Liver (tissue), 3 donors: ENCODE measurements around the gene ARL6IP4.

Experiments
- EGR1 ChIP-seq, 2 donors: IDR thresholded peaks; 2 replicates each; pipeline ENCODE4 v1.6.1; 2016 to 2018; ENCODE audit warnings: antibody characterized with exemption in 2 of 2, low read depth in 2 of 2
- FOXA1 ChIP-seq: IDR thresholded peaks from 2 replicates; pipeline ENCODE4 v1.6.1; 2016; ENCODE audit warnings: antibody characterized with exemption
- GABPA ChIP-seq, 2 donors: IDR thresholded peaks in 1 of 2; conservative IDR thresholded peaks in 1 of 2; 2 replicates each; pipeline ENCODE4 v1.6.1; 2016; ENCODE audit warnings: antibody characterized with exemption in 2 of 2, mild to moderate bottlenecking in 1 of 2, moderate library complexity in 1 of 2
- HNF4G ChIP-seq: IDR thresholded peaks from 2 replicates; pipeline ENCODE4 v1.6.1; 2016; ENCODE audit warnings: antibody characterized with exemption
- JUND ChIP-seq, 2 donors: IDR thresholded peaks; 2 replicates each; pipeline ENCODE4 v1.6.1; 2016; ENCODE audit warnings: antibody characterized with exemption in 2 of 2
- RAD21 ChIP-seq, 2 donors: IDR thresholded peaks; 2 replicates each; pipeline ENCODE4 v1.6.1; 2016; ENCODE audit warnings: antibody characterized with exemption in 2 of 2, mild to moderate bottlenecking in 2 of 2
- RXRA ChIP-seq, 2 donors: IDR thresholded peaks; 2 replicates each; pipeline ENCODE4 v1.6.1; 2017 to 2018; ENCODE audit warnings: antibody characterized with exemption in 2 of 2, mild to moderate bottlenecking in 1 of 2
- SP1 ChIP-seq: IDR thresholded peaks from 2 replicates; pipeline ENCODE4 v1.6.1; 2018; ENCODE audit warnings: antibody characterized with exemption, mild to moderate bottlenecking
- TAF1 ChIP-seq: conservative IDR thresholded peaks from 2 replicates; pipeline ENCODE4 v1.6.1; 2016; ENCODE audit warnings: antibody characterized with exemption, mild to moderate bottlenecking
- YY1 ChIP-seq: IDR thresholded peaks from 2 replicates; pipeline ENCODE4 v1.6.1; 2016; ENCODE audit warnings: antibody characterized with exemption, mild to moderate bottlenecking
- TF ChIP-seq, protein P1 (sequence below): fragments of 150-350 bp; IDR thresholded peaks from 2 replicates; pipeline ENCODE4 v1.5.1; 2017; ENCODE audit warnings: improper control_type of control experiment, low read depth, low read length; ENCODE audit not compliant: missing input control
- TF ChIP-seq, protein P2 (sequence below): IDR thresholded peaks from 2 replicates; pipeline ENCODE4 v1.6.1; 2016; ENCODE audit warnings: antibody characterized with exemption
- TF ChIP-seq, protein P3 (sequence below): IDR thresholded peaks from 2 replicates; pipeline ENCODE4 v1.6.1; 2016; ENCODE audit warnings: antibody characterized with exemption, mild to moderate bottlenecking
- TF ChIP-seq, protein P4 (sequence below): IDR thresholded peaks from 2 replicates; pipeline ENCODE4 v1.6.1; 2016; ENCODE audit warnings: antibody characterized with exemption
- donor health status: healthy.
- donor health status: healthy.

DNA sequence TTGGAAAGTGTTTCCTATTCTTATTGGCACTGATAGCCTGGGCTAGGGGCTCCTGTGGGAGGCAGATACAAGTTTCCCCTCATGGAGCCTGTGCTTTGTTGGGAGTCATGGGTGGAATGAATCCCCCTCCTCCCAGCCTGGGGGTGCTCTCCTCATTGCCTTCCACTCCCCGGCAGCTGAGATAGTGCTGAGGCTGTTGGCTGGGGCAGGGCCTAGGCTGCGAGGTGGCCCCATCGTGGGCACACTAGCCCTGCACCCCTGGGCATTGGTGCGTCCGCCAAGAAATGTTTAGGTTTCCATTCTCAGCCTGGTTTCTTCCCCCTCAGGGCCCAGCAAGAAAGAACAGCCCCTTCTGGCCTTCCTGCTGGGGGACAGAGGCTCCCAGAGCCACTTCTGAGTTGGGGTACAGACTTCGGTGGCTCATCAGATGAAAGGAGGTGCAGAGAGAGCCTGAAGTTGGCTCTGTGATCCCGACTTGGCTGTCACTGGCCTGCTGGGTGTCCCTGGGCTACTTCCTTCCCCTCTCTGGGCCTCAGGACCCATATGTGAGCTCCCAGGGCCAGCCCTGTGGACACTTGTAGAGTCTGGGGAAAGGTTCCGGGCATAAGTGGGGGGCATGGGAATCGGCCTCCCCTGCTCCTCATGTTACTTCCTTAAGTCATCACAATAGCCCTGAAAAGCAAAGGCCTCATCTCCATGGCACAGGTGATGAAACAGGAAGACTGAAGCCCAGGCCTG is 2.7 kb upstream of the ARL6IP4 start:
- TF ChIP-seq JUND (IDR thresholded peaks at IDR 0.05): no peak
- no peak for TF ChIP-seq EGR1 (IDR thresholded peaks at IDR 0.05; ENCODE audit: low read depth in 2 of 2)
- TF ChIP-seq, protein P1, sequence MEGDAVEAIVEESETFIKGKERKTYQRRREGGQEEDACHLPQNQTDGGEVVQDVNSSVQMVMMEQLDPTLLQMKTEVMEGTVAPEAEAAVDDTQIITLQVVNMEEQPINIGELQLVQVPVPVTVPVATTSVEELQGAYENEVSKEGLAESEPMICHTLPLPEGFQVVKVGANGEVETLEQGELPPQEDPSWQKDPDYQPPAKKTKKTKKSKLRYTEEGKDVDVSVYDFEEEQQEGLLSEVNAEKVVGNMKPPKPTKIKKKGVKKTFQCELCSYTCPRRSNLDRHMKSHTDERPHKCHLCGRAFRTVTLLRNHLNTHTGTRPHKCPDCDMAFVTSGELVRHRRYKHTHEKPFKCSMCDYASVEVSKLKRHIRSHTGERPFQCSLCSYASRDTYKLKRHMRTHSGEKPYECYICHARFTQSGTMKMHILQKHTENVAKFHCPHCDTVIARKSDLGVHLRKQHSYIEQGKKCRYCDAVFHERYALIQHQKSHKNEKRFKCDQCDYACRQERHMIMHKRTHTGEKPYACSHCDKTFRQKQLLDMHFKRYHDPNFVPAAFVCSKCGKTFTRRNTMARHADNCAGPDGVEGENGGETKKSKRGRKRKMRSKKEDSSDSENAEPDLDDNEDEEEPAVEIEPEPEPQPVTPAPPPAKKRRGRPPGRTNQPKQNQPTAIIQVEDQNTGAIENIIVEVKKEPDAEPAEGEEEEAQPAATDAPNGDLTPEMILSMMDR: no peak
- no peak for TF ChIP-seq RAD21 (IDR thresholded peaks at IDR 0.05)
- no peak for TF ChIP-seq RXRA (IDR thresholded peaks at IDR 0.05)
- no peak for TF ChIP-seq FOXA1
- no peak for TF ChIP-seq TAF1
- TF ChIP-seq SP1: no peak
- TF ChIP-seq, protein P2, sequence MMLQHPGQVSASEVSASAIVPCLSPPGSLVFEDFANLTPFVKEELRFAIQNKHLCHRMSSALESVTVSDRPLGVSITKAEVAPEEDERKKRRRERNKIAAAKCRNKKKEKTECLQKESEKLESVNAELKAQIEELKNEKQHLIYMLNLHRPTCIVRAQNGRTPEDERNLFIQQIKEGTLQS: no peak
- TF ChIP-seq, protein P3, sequence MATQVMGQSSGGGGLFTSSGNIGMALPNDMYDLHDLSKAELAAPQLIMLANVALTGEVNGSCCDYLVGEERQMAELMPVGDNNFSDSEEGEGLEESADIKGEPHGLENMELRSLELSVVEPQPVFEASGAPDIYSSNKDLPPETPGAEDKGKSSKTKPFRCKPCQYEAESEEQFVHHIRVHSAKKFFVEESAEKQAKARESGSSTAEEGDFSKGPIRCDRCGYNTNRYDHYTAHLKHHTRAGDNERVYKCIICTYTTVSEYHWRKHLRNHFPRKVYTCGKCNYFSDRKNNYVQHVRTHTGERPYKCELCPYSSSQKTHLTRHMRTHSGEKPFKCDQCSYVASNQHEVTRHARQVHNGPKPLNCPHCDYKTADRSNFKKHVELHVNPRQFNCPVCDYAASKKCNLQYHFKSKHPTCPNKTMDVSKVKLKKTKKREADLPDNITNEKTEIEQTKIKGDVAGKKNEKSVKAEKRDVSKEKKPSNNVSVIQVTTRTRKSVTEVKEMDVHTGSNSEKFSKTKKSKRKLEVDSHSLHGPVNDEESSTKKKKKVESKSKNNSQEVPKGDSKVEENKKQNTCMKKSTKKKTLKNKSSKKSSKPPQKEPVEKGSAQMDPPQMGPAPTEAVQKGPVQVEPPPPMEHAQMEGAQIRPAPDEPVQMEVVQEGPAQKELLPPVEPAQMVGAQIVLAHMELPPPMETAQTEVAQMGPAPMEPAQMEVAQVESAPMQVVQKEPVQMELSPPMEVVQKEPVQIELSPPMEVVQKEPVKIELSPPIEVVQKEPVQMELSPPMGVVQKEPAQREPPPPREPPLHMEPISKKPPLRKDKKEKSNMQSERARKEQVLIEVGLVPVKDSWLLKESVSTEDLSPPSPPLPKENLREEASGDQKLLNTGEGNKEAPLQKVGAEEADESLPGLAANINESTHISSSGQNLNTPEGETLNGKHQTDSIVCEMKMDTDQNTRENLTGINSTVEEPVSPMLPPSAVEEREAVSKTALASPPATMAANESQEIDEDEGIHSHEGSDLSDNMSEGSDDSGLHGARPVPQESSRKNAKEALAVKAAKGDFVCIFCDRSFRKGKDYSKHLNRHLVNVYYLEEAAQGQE: no peak
- TF ChIP-seq, protein P4, sequence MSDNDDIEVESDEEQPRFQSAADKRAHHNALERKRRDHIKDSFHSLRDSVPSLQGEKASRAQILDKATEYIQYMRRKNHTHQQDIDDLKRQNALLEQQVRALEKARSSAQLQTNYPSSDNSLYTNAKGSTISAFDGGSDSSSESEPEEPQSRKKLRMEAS: no peak
- TF ChIP-seq GABPA (IDR thresholded peaks at IDR 0.05 in 1 of 2, conservative IDR thresholded peaks at IDR 0.05 in 1 of 2): no peak
- no peak for TF ChIP-seq YY1
- no peak for TF ChIP-seq HNF4G
